ENCODE measurements around the gene GHR.

DNA sequence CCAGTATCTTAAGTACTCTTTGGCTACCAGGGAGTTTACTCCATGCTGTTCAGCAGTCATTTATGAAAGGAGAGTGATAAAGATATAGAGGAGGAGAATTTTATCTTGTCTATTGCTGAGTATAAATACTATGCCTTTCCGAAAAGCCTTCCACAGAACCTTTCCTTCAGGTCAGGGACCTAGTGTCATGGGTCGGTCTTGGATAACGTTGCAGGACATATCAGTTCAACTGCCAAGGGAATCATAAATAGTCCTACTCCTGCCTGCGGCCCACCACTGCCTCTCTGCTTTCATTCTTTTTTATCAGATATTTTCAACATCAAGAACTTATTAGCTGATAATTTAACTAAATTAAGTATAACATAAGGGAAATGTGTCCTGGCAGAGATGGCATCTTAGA, 211.3 kb downstream of the GHR start:
- TF ChIP-seq CTCF (IDR thresholded peaks at IDR 0.05) (no peak), POLR2A (IDR thresholded peaks at IDR 0.05) (no peak)
